ENCODE results near the gene GPRC5A.
A peak's percentile ranks its signal among the peaks of the same experiment; 100 is the strongest.

Gene GPRC5A

GRCh38 chr12:12897302-12897701 lies 5.9 kb downstream of the GPRC5A start:
- H3K36me3 ChIP-seq (ENCODE audit: control insufficient read depth in 2 of 2, insufficient read depth in 1 of 2, low read length in 2 of 2): no peaks in the 10 kb centered on the region; a peak in 1 of 3 replicates
- 0 out of 2 replicates have a peak, but pooled peaks have one; percentile 30 for TF ChIP-seq ZFHX2 (tag by site-specific recombination; conservative IDR thresholded peaks at IDR 0.05)
- TF ChIP-seq ZNF169 (tag by site-specific recombination; IDR thresholded peaks at IDR 0.05): no peak
- peak; percentile 82 for TF ChIP-seq WT1 (tag by site-specific recombination; IDR thresholded peaks at IDR 0.05)
- POLR2A ChIA-PET: interaction anchor here (1.0 to 1.1 kb wide), 2 partner anchors 52 to 105 kb away, joined by 3 to 5 read pairs; no protein-coding TSS in a partner anchor

GRCh38 chr12:12898136-12898717 lies 6.9 kb downstream of the GPRC5A start:
- CTCF ChIA-PET: interaction anchor here (0.6 to 0.8 kb wide), 4 partner anchors 58 to 302 kb away, joined by 3 to 4 read pairs (median 4); no protein-coding TSS in a partner anchor
- Histone ChIP-seq H3K36me3 (ENCODE audit: control insufficient read depth in 2 of 2, insufficient read depth in 1 of 2, low read length in 2 of 2) (no peaks in the 10 kb centered on the region; a peak in 1 of 3 replicates), H3K27ac (ENCODE audit: extremely low read depth, low read depth, low read length) (no peak overlapping the region), H3K4me1 (ENCODE audit: control insufficient read depth, insufficient read depth, low read length) (peaks cover 17% of the 10 kb centered on the region), H3K9me3 (ENCODE audit: control insufficient read depth, insufficient read depth, low read depth, low read length) (no peaks in the 10 kb centered on the region), H3K4me3 (ENCODE audit: low read depth, low read length) (no peak overlapping the region)
- POLR2A ChIA-PET: interaction anchor here (1.1 kb wide), 1 partner anchor 53 kb away, joined by 3 read pairs; no protein-coding TSS in a partner anchor
- TF ChIP-seq ZNF121 (tag by site-specific recombination; IDR thresholded peaks at IDR 0.05): peak; percentile 45; the same call in 1 of the 2 replicates
- TF ChIP-seq HIC1 (tag by site-specific recombination; IDR thresholded peaks at IDR 0.05): no peak

More at GRCh38 chr12:12897302-12897701, 5.9 kb downstream of the GPRC5A start:
- Histone ChIP-seq H3K4me1 (ENCODE audit: control insufficient read depth, insufficient read depth, low read length) (peaks cover 17% of the 10 kb centered on the region), H3K9me3 (ENCODE audit: control insufficient read depth, insufficient read depth, low read depth, low read length) (no peaks in the 10 kb centered on the region), H3K4me3 (ENCODE audit: low read depth, low read length) (no peak overlapping the region), H3K27ac (ENCODE audit: extremely low read depth, low read depth, low read length) (no peak overlapping the region)
- CTCF ChIA-PET: interaction anchor here (0.8 to 1.1 kb wide), 2 partner anchors 107 to 108 kb away, joined by 3 to 5 read pairs; no protein-coding TSS in a partner anchor

- Histone ChIP-seq H3K36me3 (ENCODE audit: control insufficient read depth in 2 of 2, insufficient read depth in 1 of 2, low read length in 2 of 2) (no peaks in the 10 kb centered on the region; a peak in 1 of 3 replicates), H3K27ac (ENCODE audit: extremely low read depth, low read depth, low read length) (0 out of 2 replicates have a peak overlapping the region, but pooled peaks have one; percentile 5), H3K4me1 (ENCODE audit: control insufficient read depth, insufficient read depth, low read length) (peaks cover 17% of the 10 kb centered on the region), H3K4me3 (ENCODE audit: low read depth, low read length) (no peak overlapping the region), H3K9me3 (ENCODE audit: control insufficient read depth, insufficient read depth, low read depth, low read length) (no peaks in the 10 kb centered on the region)
- peak; percentile 94 for TF ChIP-seq ZNF121 (tag by site-specific recombination; IDR thresholded peaks at IDR 0.05)
- TF ChIP-seq ZBTB44 (tag by site-specific recombination; IDR thresholded peaks at IDR 0.05): no peak
- CTCF ChIA-PET: interaction anchor here (0.8 to 0.9 kb wide), 2 partner anchors 17 to 61 kb away, joined by 3 to 5 read pairs; no protein-coding TSS in a partner anchor
- POLR2A ChIA-PET: interaction anchor here (3.8 kb wide), 1 partner anchor 8 kb away, joined by 20 read pairs; the partner anchor contains the start of gene GPRC5A
These were observed 7.6 kb downstream of the GPRC5A start for GRCh38 chr12:12898911-12899511.

- peak overlapping the region; percentile 72 for H3K27ac ChIP-seq (ENCODE audit: extremely low read depth, low read depth, low read length)
- ChIA-PET CTCF (interaction anchor here (0.9 kb wide), 1 partner anchor 16 kb away, joined by 5 read pairs; no protein-coding TSS in a partner anchor), POLR2A (interaction anchor here (3.8 kb wide), 1 partner anchor 8 kb away, joined by 20 read pairs; the partner anchor contains the start of gene GPRC5A)
- H3K36me3 ChIP-seq (ENCODE audit: control insufficient read depth in 2 of 2, insufficient read depth in 1 of 2, low read length in 2 of 2): no peaks in the 10 kb centered on the region; a peak in 1 of 3 replicates
- H3K4me1 ChIP-seq (ENCODE audit: control insufficient read depth, insufficient read depth, low read length): peaks cover 17% of the 10 kb centered on the region
- no peaks in the 10 kb centered on the region for H3K9me3 ChIP-seq (ENCODE audit: control insufficient read depth, insufficient read depth, low read depth, low read length)
- H3K4me3 ChIP-seq (ENCODE audit: low read depth, low read length): no peak overlapping the region
- peak; percentile 69; the same call in 1 of the 2 replicates for TF ChIP-seq ZNF558 (tag by site-specific recombination; IDR thresholded peaks at IDR 0.05)
- peak; percentile 95 for TF ChIP-seq SP7 (tag by site-specific recombination; IDR thresholded peaks at IDR 0.05)
- peak; percentile 66; the same call in 1 of the 2 replicates for TF ChIP-seq ZSCAN23 (tag by site-specific recombination; IDR thresholded peaks at IDR 0.05)
- peak; percentile 10 for TF ChIP-seq ZNF654 (tag by site-specific recombination; IDR thresholded peaks at IDR 0.05; ENCODE audit: low read depth)
- peak; percentile 91 for TF ChIP-seq HIC1 (tag by site-specific recombination; IDR thresholded peaks at IDR 0.05)
- no peak for TF ChIP-seq ZNF830 (tag by site-specific recombination; IDR thresholded peaks at IDR 0.05; ENCODE audit: low read depth)
- peak; percentile 90 for TF ChIP-seq ZNF24 (tag by site-specific recombination; IDR thresholded peaks at IDR 0.05)
- TF ChIP-seq ZNF585B (tag by site-specific recombination; IDR thresholded peaks at IDR 0.05): no peak
- TF ChIP-seq ZNF391 (tag by site-specific recombination; IDR thresholded peaks at IDR 0.05; ENCODE audit: borderline replicate concordance, low read depth): no peak
- peak; percentile 99 for TF ChIP-seq INSM2 (tag by site-specific recombination; IDR thresholded peaks at IDR 0.05)
These were observed 8.4 kb downstream of the GPRC5A start for GRCh38 chr12:12899530-12900380.

Data from HEK293 (cell line).